HTR-8/SVneo (cell line): ENCODE results near the gene GNLY.
"Not testable (repeated sequence)": the region's sequence is repeated elsewhere in the genome, so short reads cannot be mapped to it uniquely, and the experiment has no call there.

Experiments
- DNase-seq: peaks from one replicate; pipeline ENCODE4 v3.0.0; 2011; ENCODE audit warnings: low spot score, mixed read lengths; ENCODE audit not compliant: insufficient read length
- FAIRE-seq: peaks from 2 replicates; lab custom pipeline; 2011; peaks lifted over from hg19 to GRCh38; lab: Jason Lieb, UNC

The GNLY gene

DNA sequence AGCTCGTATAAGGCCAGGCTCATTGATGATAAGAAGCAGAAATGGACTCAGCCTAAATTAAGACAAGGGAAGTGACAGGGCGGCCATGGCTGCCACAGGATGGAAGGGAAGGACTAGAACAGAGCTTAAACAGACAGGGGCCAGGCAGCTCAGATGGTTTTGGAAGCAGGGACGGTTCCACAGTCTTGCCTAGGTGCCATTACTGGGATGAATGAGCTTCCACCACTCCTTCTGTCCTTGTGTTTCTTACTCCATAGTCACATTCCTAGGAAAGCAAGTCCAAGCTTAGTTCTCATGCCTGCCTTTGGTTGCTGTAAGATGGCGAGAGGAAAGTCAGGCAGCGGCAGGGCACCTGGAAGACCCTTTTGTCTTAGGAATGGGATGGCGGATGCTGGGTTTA is 11.9 kb downstream of the GNLY start:
- DNase-seq (no peak), FAIRE-seq (no peak)

DNA sequence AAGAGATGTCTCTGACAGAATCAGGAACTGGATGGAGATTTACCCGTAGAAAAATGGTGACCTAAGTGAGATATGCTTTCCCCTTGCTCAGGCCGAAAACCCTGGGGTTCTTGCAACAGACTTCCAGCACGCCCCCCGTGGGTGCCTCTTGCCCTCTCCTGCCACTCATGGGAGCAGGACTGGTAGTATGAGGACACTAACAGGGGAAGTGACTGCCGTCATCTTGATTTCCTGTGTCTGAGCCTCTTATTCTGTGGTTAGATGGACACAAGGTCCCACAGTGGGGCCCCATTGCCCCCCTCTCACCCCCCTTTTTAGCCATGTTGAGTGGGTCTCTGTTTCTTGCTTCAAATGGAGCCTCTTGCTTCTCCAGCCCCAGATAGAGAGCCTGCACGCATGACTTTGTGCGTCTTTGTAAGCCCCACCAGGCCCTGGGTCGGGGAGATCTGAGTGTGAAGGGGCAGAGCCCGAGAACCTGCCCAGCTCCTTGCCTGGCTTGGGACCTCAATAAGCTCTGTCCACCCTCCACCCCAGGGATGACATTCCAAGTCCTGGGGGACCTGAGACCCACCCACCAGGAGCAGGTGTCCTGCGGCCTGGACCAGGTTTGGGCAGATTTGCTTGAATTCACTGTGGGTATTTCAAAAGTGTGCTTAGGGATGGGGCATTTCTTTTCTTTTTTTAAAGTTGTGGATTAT is 12.6 kb downstream of the GNLY start:
- FAIRE-seq: no peak
- no peak for DNase-seq

- DNase-seq (peak; percentile 83), FAIRE-seq (peak; percentile 82)
Observed at GRCh38 chr2:85707304-85707703, 13.1 kb downstream of the GNLY start.

- FAIRE-seq (no peak), DNase-seq (no peak)
Observed at GRCh38 chr2:85708641-85709040, 14.5 kb downstream of the GNLY start.

GRCh38 chr2:85709401-85709811 is 15.2 kb downstream of the GNLY start:
- DNase-seq (no peak), FAIRE-seq (peak; percentile 16)

- no peak for DNase-seq
- FAIRE-seq: no peak
Observed at GRCh38 chr2:85710687-85711577, 16.8 kb downstream of the GNLY start.

DNA sequence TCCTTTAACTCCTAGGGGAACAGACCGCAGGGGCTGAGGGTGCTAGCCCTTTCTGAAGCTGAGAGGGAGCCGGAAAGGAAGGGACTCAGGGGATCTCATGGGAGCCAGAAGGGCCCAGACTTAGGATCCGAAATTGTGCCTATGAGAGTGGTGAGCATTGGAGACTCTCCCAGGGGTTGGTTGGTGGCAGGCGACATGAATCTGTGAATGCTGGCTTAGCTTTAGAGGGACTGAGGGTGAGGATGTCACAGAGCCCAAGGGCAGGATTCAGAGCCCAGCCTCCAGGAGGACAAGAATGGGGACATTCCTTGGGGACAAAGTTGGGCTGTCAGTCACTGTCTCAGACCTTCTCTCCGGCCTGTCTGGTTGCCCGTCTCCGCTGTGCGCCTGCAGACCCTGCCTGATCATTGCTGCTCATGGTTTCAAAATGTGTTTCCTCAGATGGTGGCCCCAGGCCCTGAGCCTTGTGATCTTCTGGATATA is 17.5 kb downstream of the GNLY start:
- FAIRE-seq (no peak), DNase-seq (no peak)

- FAIRE-seq: no peak
- no peak for DNase-seq
Observed at GRCh38 chr2:85712336-85712735, 18.2 kb downstream of the GNLY start.

GRCh38 chr2:85712849-85713612 is 18.9 kb downstream of the GNLY start:
- no peak for FAIRE-seq
- DNase-seq: no peak

- DNase-seq: no peak
- FAIRE-seq: no peak
Observed at GRCh38 chr2:85713836-85714235, 19.7 kb downstream of the GNLY start.

DNA sequence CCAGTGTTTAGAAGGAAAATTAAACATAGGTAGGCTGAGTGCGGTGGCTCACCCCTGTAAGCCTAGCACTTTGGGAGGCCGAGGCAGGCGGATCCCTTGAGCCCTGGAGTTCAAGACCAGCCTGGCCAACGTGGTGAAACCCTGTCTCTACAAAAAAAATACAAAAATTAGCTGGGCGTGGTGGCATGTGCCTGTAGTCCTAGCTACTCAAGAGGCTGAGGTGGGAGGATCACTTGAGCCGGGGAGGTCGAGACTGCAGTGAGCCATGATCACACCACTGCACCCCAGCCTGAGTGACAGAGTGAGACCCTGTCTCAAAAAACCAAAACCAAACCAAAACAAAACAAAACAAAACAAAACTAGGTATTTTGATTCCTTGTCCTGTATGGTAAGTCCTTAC is 20.3 kb downstream of the GNLY start:
- not testable (repeated sequence) for FAIRE-seq, DNase-seq

- no peak for DNase-seq
- no peak for FAIRE-seq
Observed at GRCh38 chr2:85714841-85715240, 20.7 kb downstream of the GNLY start.

GRCh38 chr2:85716346-85716914 is 22.3 kb downstream of the GNLY start:
- no peak for FAIRE-seq
- no peak for DNase-seq

GRCh38 chr2:85717308-85718008 is 23.3 kb downstream of the GNLY start:
- FAIRE-seq: no peak
- DNase-seq: no peak

DNA sequence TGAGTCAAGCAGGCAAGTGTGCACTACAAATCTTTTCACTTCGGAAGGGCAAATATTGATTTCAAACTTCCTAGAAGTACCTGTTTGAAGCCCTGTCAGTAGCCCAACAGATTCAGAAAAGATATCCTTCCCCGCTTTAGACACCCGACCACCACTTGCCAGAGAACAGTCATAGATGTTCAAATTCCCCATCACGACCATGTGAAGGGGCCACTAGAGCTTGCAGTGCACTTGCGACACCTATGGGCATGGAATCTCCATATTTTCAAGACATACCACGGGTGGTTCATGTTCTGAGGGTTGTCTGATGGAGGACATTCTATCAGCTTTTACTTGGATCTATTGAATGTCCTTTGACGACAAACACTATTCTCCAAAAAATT is 23.8 kb downstream of the GNLY start:
- FAIRE-seq (no peak), DNase-seq (no peak)

DNA sequence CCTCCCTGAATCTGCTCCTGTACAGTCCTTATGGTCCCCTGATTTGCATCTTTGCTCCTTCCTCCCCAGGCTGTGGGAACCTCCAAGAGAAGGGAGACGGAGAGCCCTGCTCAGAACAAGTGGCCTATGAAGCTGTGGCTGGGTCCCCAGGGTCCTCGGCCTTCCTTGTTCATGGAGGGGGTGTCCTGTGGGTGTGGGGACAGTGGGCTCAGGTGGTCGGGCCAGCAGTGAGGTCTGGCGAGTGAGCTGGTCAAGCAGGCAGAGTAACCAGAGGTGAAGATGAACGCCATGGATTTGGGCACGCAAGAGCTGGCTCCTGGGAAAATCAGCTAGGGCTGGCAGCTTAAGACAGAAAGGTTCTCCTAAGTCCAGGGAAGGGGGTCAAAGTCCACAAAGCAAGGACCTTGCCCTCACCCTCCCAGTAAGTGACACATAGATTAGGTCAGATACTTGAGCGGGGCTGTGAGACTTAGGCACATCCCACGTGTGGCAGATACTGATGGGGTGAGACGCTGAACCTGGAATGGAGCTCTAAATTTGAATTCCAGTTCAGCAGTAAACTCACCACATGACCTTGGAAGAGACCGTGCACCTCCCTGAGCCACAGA is 24.8 kb downstream of the GNLY start:
- no peak for FAIRE-seq

DNA sequence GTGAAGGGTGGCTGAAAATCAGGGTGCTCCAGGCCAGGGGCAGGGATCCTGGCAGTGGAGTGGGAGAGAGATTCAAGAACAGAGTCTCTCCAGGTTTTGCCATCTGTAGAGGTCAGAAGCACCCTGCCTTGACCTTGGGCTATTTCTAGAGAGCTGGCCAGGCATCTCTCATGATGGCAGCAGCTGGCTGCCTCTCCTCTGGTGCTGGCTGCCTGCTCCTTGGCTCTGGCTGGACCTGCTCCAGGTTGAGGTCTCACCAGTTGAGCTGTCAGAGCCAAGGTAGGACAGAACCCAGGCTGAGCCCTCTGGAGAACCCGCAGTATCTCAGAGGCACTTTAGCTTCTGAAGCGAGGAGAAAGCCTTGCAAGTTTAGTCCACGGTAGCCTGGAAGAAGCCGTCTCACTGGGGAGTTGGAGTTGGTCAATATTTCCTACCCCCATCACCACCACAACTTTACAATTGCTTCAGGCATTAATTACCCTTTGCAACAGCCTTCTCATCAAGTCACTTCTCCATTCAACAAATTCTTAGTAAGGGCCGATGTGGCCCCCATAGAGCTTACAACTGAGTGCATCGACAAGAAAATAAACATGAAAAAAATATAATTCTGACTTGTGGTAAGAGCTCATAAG is 25.6 kb downstream of the GNLY start:
- FAIRE-seq (no peak), DNase-seq (no peak)

More for the DNA sequence above, 24.8 kb downstream of the GNLY start:
- no peak for DNase-seq

DNA sequence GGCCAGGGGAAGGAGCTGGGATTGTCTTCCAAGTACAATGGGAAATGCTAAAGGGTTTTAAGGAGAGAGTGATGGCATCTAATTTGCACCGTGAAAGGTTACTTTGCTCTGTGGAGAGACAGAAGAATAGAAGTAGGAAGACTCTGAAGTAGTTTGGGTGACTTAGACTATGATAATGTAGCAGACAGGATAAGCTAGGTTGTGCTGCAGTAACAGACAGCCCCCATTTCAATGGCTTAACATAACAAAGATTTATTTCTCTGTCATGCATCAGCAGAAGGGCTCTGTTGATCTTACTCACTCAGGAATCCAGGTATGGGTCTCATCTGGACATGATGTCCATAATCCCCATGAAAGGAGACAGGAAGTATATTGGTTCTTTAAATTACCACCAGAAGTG is 26.4 kb downstream of the GNLY start:
- DNase-seq (no peak), FAIRE-seq (no peak)

- no peak for FAIRE-seq
- DNase-seq: no peak
Observed at GRCh38 chr2:85721641-85722040, 27.5 kb downstream of the GNLY start.
